NCI-H1092 (cell line): ENCODE data around the gene TBXAS1.

ENCODE experiments used
- DNase-seq: peaks from one replicate; lab custom pipeline; 2025; lab: John Stamatoyannopoulos, UW

The TBXAS1 gene

DNA sequence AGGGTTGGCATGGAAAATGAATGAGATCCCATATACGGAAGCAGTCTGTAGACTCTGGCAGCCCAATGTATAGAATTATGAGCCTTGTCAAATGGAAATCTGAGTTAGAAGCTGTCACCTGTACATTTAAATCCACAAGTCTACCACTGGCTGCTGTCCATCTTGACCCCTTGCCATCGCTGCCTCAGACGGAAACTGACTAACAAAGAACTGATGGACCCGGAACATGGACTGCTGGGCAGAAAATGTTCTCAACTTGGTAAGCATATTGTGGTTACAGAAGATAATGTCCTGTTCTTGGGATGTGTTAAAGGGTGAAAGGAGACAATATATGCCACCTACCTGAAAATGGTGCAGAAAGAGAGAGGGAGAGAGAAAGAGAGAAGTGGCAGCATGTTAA is 196.2 kb downstream of the TBXAS1 start:
- DNase-seq = no peak

DNA sequence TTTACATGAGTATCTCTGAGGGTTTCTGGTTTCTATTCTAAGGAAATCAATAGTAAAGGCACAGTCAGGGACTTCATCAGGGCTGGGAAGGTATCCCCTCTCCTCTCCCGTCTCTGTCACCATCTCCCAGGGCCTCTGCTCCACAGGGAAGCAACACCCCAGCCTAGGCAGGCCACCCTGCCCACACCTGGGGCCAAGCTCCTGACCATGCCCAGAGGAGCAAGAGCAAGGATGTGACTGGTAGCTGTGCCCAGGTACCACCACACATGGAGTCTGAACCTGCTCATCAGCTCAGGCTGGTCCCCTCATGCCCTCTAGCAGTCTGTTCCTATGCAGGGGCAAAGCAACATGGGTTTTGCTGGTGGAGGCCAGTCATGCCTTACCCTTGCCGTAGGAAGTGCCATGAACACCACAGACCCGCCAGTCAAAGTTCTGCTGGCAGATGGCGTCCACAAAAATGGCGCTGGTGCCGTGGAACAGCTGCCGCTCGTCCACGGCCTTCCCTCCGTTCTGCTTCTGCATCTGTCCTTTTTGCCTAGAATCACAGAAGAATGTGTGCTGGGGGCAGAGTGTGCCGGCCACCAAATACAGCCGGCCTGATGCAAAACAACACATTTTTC is 196.9 kb downstream of the TBXAS1 start:
- DNase-seq = no peak

DNA sequence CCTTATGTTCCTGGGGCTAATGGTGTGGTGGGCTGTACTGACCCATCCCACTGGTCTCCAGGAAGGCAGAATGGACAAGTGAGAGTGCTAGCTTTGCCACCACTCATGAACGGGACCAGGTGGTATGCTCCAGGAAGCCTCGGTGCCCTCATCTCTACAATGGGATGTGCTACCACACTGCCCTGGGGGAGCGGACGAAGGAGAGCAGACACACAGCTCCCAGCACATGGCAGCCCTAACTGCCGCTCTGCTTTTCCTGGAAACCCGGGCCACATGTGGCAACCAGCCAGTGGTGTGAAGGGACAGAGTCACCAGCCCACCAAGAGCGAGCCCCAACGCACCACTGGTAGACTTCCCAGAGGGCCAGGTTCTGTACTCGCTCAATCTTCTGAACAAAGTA is 197.9 kb downstream of the TBXAS1 start:
- DNase-seq = no peak

DNA sequence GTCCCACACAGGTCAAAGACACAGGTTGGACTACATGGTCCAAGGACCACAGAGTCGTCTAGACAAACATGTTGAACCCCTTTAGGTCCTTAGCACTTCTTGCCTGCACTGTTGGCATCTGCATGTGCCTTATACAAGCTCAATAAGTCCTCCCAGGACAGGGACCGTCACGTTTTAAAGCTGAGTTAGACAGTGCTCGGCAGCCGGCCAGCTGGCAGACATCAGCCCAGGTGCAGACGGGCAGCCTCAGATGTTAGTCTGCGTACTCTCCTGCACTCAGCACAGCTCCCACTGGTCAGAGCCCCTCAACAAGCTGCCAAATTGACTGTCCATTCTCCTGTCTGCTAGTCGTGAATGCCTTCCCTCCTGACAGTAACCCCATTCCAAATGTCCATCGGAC is 198.8 kb downstream of the TBXAS1 start:
- no peak for DNase-seq

DNA sequence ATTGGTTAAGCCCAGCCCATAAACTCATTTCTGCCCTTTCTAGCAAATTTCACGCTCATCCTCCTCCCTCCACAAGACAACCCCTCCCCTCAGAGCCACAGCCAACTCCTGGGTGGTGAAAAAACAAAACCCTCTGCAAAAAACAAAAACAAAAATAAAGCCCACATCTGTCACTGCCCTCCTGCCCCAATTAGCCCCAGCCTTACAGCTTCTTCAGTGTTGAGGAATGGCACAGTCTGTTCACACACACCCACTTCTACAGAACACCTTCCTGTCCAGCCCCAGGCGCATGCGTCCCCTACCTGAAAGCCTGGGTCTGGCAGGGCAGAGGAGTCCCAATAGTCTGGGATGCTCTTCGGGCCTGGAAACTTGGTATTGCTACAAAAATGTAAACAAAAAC is 199.2 kb downstream of the TBXAS1 start:
- DNase-seq = no peak

DNA sequence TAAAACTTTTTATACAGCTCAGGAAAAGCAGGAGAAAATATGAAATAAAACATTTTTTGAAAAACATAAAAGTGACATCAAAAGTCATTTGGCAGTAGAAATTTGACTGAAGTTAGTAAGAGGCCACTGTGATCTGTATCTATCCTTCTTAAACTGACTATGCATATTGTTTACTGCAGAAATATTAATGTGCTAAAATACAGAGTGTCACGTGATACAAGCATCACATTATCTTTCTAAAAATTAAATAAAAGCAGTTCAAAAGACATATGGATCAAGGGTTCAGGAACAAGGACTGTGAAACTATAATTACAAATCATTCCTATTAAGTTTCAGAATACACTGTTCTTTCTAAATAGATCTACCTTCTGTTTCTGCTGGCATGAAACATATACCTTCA is 200.0 kb downstream of the TBXAS1 start:
- no peak for DNase-seq

DNA sequence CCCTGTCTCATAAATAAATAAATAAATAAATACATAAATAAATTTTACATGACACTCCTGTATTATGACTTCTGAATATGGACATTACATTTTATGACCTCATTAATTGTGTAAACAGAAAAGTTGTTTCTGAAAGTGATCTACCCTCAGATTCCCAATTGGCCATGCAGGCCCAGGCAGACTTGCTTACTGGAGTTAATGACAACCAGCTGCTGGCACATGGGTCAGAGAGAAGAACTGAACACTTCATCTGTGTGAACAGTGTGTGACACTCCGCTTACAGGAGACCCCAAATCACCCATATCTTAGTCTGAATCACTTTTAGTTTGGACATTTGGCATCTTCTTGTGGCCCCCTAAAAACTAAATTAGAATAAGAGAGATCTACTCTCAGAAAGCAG is 202.3 kb downstream of the TBXAS1 start:
- no peak for DNase-seq

DNA sequence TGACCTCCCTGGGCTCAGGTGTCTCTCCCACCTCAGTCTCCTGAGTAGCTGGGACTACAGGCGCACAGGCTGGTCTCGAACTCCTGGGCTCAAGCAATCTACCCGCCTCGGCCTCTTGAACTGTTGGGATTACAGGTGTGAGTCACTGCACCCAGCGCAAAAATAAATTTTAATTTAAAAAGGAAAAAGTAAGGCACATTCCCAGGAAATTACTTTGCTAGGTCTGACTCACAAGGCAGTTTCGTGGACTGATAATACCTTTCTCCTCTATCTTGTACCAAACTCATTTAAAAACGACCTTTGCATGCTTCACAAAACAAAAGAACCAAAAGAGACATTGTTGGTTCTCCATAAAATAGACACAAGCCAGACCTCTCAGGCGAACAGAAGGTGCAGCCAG is 204.0 kb downstream of the TBXAS1 start:
- no peak for DNase-seq

DNA sequence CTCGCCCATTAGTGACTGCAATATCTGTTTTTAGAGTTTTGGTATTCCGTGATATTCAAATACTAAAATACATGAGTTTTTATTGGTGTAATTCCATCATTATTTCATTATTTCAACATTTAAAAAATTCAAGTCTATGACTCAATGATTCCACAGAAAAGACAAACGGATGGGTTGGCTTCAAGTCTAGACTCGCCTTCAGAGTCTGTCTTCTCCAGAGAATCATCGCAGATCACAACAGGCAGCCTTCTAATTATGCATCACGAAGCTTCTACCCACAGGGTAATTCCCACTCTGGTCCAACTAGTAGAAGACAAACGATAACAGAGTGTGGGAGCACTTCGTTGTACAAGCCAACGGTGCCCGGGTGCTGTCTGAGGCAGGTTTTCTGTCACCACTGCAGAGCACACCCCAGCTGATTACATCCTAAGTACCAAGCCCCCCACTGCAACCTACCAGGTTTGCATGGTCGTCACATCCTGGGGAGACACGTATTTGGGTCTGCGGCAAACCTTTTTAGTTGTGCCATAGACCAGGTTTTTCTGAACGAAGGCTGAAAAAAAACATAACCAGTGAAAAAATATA is 204.8 kb downstream of the TBXAS1 start:
- no peak for DNase-seq

DNA sequence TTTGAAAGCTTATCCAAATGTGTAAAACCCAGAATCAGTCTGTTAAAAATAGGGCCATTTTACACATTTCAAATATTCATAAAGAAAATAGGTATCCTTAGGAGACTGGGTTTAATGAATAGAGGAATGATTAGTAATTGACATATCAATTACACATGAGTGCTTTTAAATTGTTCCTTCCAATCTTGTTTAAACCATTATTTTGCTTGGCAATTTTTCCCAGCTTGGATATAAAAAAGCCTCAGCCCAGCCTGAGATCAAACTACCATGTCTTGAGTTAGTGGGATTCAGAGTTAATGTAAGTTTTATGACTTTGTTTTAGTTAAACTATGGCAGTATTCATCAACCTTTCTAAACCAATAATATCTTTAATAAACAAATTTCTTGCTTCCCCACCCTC is 205.4 kb downstream of the TBXAS1 start:
- DNase-seq = no peak

DNA sequence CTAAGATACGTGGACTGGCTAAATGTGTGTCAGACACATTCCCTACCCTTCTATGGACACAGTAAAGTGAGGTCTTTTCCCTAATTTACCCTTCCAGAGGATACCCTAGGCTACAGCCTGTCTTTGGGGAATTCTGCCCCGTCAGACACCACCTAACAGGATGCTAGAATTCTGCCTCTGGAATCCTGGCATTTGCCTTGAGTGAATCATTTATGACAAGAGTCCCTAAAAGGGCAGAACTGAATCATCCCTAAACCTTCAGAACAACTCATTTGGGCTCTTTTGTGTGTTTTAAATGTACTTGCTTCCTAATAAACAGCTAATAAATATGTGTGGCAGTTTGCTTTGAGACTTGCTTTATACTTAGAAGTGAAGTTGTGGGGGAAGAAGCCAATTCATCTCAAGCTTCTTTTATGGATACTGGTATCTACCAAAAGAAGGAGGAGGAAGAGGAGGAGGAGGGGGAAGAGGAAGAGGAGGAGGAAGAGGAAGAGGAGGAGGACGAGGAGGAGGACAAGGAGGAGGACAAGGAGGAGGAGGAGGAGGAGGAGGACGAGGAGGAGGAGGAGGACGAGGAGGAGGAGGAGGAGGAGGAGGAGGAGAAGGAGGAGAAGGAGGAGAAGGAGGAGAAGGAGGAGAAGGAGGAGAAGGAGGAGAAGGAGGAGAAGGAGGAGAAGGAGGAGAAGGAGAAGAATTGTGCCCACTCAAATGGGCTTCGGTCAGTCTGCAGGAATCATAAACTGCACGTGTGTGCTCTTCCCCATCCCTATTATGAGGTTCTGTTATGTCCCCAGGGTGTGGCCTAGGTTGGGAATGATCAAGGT is 206.5 kb downstream of the TBXAS1 start:
- DNase-seq = no peak

DNA sequence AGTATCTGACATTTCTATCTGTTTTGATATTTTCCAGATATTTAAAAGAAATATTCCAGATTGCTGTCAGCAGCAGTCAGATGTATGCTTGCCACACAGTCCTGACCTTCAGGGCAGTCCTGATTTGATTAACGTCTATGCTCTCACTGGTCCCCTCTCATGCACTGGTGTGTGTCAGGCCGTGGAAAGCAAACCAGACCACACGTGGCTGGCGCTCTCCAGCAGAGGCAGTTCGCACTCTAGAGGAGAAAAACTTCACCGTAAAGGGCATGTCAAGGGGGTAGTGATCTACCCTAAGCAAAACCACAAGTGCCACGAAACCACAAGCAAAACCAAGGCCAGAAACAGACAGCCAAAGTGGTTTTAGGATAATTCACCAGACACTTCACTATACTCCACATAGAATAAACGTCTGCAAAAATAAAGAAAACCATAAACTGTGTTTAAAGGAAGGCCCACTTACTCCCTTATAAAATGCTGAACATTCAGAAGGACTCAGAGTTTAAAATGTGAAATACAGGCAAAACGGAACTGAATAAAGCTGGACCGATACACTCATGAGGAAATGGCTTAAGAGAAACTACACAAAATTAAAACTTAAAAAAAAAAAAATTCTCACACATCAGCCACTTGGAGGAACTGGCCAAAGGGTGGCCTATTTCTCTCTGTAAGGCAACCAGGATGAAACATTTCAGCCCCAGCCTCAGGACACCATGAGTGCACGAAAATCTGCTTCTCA is 207.3 kb downstream of the TBXAS1 start:
- no peak for DNase-seq

DNA sequence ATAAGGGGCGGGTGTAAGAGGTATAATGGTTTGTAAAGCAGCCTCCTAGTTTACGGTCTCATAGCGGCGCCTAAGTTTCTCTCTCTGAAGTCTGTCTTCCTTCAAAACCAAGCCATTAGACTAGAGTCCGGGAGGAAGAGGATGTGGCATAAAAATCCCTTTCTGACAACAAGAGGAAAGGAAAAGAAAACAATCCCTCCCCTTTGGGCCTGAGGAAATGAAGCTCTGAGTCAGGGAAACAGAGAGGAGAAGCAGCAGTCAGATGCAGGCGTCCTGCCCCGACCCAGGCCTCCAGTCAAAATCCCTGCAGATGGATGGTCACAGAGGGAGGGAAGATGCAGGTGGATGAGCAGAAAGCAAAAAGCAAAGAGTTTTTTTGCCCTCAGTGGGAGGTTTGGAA is 210.0 kb downstream of the TBXAS1 start:
- DNase-seq = no peak

DNA sequence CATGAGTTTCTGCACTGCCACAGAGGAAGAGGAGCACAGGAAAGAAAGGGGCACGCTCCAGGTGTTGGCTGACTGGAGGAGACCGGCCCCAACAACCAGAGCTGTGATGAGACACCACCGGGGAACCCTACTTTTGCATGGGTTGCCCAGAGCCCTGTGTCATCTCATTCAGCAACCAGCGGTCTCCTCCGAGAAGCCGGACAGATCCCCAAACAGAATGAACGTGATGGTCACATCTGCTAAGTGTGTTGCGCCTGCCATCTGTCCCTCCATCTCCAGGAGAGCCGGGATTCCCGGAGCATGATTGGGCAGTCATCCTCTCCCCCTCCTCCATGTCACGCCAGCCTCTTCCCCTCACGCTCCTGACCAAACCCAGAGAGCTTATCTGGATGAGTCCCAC is 210.8 kb downstream of the TBXAS1 start:
- DNase-seq = no peak

DNA sequence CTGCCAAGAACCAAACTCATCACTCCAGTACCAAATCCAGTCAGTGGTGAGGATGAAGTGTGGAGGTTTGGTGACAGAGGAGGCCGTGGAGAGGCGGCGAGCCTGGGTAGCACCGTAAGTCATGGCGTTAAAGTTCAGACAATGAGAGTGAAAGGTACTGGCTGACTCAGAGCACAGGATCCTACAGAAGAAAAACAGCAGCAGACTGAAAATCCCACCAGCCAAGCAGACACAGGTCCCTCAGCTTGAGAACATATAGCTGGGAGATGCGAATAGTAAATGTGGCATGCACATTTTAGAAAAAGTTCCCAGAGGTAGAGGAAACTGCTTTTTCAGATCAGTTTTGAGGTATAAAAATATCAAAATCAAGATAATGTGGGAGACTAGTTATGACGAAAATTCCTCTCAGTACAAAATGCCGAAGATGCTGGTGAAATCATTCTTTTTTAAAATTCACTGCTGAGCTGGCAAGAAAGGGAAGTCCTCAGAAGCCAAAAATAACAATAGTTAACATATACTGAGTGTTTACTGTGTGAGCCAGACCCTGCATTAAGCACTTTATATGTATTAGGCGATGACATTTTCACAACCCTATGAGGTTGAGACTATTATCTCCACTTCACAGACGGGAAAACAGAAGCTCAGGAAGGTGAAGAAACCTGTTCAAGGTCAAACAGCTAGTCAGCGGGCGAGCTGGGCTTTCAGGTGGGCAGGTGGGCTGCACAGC is 212.8 kb downstream of the TBXAS1 start:
- DNase-seq = no peak

DNA sequence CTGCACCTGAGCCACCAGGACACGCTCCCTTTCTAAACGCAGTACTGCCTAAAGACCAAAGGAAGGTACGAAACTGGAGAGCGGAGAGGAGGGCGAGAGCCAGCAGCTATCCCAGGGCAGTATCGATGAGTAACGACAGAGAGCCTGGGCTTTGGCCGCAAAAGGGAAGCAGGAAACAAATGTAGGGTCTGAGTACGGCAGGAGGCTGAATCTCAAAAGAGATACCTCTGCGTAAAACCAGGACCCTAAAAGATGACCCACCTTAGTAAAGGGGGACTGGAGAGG is 213.3 kb downstream of the TBXAS1 start:
- DNase-seq = no peak

DNA sequence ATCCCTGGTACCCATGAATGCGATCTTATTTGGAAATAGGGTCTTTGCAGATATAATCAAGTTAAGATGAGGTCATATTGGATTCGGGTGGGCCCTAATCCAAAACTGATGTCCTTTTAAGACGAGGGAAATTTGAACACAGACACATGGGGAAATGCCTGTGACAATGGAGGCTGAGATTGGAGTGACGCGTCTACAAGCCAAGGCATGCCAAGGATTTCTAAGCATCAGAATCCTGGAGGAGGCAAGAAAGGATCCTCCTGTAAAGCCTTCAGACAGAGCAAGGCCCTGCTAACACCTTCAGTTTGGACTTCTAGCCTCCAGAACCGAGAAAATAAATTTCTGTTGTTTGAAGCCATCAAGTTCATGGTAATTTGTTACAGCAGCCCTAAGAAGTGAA is 215.2 kb downstream of the TBXAS1 start:
- no peak for DNase-seq

DNA sequence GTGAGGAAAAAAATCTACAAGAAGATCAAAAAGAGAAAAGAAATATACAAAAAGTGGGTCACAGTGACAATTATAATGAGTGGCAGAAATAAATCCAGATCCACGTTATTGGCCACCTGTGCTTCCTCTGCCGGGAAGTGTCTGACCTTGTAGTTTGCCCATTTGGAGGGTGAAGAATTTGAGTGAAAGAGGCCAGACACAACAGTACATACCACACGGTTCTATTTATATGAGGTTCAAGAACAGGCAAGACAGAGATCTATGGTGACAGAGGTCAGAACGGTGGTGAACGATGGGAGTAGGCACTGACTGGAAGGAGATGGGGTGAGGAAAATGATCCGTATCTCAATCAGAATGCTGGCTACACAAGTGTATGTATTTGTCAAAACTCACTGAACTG is 216.6 kb downstream of the TBXAS1 start:
- no peak for DNase-seq

DNA sequence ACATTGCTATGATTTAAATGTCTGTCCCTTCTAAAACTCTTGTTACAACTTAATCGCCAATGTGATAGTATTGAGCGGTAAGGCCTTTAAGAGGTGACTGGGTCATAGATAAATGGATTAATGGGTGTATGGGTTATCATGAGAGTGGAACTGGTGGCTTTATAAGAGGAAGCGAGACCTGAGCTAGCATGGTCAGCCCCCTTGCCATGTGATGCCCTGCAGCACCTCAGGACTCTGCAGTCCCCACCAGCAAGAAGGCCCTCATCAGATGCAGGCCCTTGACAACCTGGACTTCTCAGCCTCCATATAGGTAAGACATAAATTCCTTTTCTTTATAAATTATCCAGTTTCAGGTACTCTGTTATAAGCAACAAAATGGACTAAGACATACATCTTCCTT is 218.1 kb downstream of the TBXAS1 start:
- no peak for DNase-seq

DNA sequence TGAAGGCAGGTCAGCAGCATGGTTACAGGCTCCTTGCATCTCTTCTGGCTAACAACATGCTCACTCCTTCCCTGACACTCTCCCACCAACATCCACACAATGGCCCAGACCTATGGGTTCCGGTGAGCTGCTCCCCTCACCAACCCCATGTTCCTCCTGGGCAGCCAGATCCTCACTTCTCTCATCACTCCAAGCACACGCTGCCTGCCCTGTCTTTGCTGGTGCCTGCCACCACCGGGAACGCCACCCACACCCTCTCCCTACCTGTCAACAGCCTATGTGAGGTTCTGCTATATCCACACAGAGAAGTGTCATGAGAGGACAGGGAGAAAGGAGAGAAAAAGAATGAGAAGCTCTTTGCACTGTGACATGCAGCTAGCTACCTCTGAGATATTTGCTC is 219.1 kb downstream of the TBXAS1 start:
- no peak for DNase-seq

DNA sequence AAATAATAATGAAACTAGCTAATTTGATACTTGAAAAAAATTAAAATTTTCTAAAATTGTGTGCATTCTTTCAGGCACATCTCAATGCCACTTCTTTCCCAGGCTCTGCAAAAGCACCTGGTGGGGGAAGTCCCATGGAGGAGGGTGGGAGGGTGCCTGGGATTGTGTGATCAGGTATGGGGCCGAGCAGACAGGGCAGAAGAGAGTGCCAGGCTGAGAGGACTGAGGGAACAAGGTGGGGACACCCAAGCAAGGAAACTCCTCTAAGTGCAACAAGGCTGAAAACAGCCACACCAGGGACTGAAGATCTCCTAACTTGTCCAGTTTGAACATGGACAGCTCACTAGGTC is 219.9 kb downstream of the TBXAS1 start:
- DNase-seq = no peak

DNA sequence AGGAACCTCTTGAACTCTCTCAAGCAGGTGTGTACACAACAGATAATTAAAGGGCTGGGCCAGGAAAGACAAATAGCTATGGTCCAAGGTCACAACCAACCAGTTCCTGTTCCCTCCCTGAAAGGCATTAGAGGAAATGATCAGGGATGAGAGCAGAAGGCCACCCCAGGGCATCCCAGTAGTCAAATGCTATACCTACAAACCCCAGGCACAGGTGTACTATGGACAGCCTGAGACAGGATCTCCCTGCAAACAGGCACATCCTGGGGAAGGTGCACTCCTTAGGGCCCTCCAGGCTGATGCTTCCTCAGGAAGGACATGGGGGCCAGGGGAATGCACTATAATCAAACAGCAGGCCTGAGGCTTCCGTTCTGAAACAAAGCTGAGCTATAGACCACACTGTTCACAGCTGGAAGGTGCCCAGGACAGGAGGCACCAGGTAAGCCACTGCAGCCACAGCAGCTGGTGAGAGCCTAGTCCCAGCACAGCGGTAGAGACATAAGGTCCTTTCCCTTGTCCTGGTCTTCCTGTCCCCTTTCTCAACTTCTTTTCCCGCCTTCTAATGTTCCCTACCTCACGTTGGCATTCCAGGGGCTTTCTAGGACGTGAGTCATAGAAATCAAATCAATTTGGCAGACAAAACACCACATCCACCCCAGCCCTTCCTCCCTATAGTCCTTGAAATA is 220.4 kb downstream of the TBXAS1 start:
- no peak for DNase-seq
